Caco-2 (cell line): ENCODE results near the gene THSD7A. TPM values are rescaled to one million over a fixed set of nuclear protein-coding genes. Genes with fewer than 3 reads are reported as not detected.

Source experiments
- BruUV-seq: library from RNA; stranded (reverse); fragments of 400-500 nt; replicated peaks from 2 replicates; lab custom pipeline; 2021; lab: Mats Ljungman, UMichigan
- CTCF ChIA-PET: fragments of 300-600 bp; sonication (Branson Sonifier 250); formaldehyde crosslinking; loops from one replicate; lab custom pipeline; 2022; ENCODE audit warnings: antibody characterized with exemption; lab: Charles Lee
- POLR2A ChIA-PET: fragments of 300-600 bp; sonication (Branson Sonifier 250); formaldehyde crosslinking; loops from one replicate; lab custom pipeline; 2022; ENCODE audit warnings: antibody characterized with exemption; lab: Charles Lee
- DNase-seq, 2 experiments: peaks; one replicate each; pipeline versions ENCODE4 v3.0.0 to v3.0.0-alpha.2; 2020 to 2022
- H3K27me3 ChIP-seq: replicated peaks from 2 replicates; pipeline ENCODE4 v1.6.0; 2011; ENCODE audit warnings: low read length; ENCODE audit not compliant: control insufficient read depth, insufficient read depth
- H3K36me3 ChIP-seq: 2 replicates; pipeline ENCODE4 v1.5.1; 2011; ENCODE audit warnings: low read length; ENCODE audit not compliant: control insufficient read depth, insufficient read depth
- H3K4me1 ChIP-seq: fragments of 250-450 bp; sonication (Bioruptor Pico); 2 replicates; pipeline ENCODE4 v1.5.1; 2020; ENCODE audit warnings: mild to moderate bottlenecking
- H3K4me3 ChIP-seq: 2 replicates; pipeline ENCODE4 v1.5.1; 2011; ENCODE audit warnings: low read depth, mild to moderate bottlenecking, control low read depth, low read length
- H3K9me3 ChIP-seq: fragments of 250-450 bp; sonication (Bioruptor Pico); 2 replicates; pipeline ENCODE4 v1.5.1; 2020; ENCODE audit warnings: mild to moderate bottlenecking, moderate library complexity
- H3K27ac Mint-ChIP-seq: one replicate; pipeline ENCODE4 v1.8.0; 2022; ENCODE audit warnings: mixed read lengths; ENCODE audit not compliant: unreplicated experiment
- H3K27me3 Mint-ChIP-seq: one replicate; pipeline ENCODE4 v1.8.0; 2022; ENCODE audit warnings: mixed read lengths; ENCODE audit not compliant: insufficient read depth, unreplicated experiment
- H3K36me3 Mint-ChIP-seq: one replicate; pipeline ENCODE4 v1.8.0; 2022; ENCODE audit warnings: mild to moderate bottlenecking, mixed read lengths; ENCODE audit not compliant: insufficient read depth, unreplicated experiment
- H3K4me1 Mint-ChIP-seq: one replicate; pipeline ENCODE4 v1.8.0; 2022; ENCODE audit warnings: low read depth, mixed read lengths; ENCODE audit not compliant: unreplicated experiment
- H3K4me3 Mint-ChIP-seq: one replicate; pipeline ENCODE4 v1.8.0; 2022; ENCODE audit warnings: mild to moderate bottlenecking, moderate library complexity, mixed read lengths; ENCODE audit not compliant: unreplicated experiment
- H3K9me3 Mint-ChIP-seq: one replicate; pipeline ENCODE4 v1.8.0; 2022; ENCODE audit warnings: mixed read lengths; ENCODE audit not compliant: unreplicated experiment
- CTCF ChIP-seq, 2 experiments: fragments of 200-600 bp in 1 of 2; IDR thresholded peaks; 1 replicate in 1 of 2; 2 replicates in 1 of 2; pipeline versions ENCODE4 v1.5.1 to v1.8.0; 2011 to 2022; ENCODE audit warnings: antibody characterized with exemption in 1 of 2, control low read depth in 1 of 2, inconsistent platforms in 1 of 2, low read depth in 1 of 2, low read length in 1 of 2, mild to moderate bottlenecking in 1 of 2, moderate library complexity in 1 of 2; ENCODE audit not compliant: insufficient read depth in 1 of 2, severe bottlenecking in 1 of 2, unreplicated experiment in 1 of 2
- intact Hi-C: fragments of 100-400 bp; cut with micrococcal nuclease; formaldehyde crosslinking; loops from one replicate; pipeline ENCODE4 v1.10.0; 2022; ENCODE audit not compliant: unreplicated experiment
- total RNA-seq: library from RNA; stranded (reverse); gene quantifications from 2 replicates; pipeline ENCODE4 v1.2.3, GENCODE V29; 2022

THSD7A gene
- total RNA-seq, 1 experiment from 2014 or later: 0.05 TPM

GRCh38 chr7:11478882-11479281 lies 353.1 kb downstream of the THSD7A start:
- Histone ChIP-seq H3K4me3 (no peak overlapping the region), H3K9me3 (no peaks in the 10 kb centered on the region), H3K27me3 (no peaks in the 10 kb centered on the region), H3K4me1 (no peaks in the 10 kb centered on the region), H3K36me3 (no peaks in the 10 kb centered on the region)
- ChIA-PET CTCF (no interaction called here), POLR2A (no interaction called here)
- Mint-ChIP-seq H3K4me3 (no peak overlapping the region), H3K27me3 (peaks cover 1% of the 10 kb centered on the region), H3K36me3 (no peaks in the 10 kb centered on the region), H3K9me3 (no peaks in the 10 kb centered on the region), H3K27ac (no peak overlapping the region), H3K4me1 (no peaks in the 10 kb centered on the region)
- TF ChIP-seq CTCF (IDR thresholded peaks at IDR 0.05; ENCODE audit: insufficient read depth in 1 of 2, low read depth in 1 of 2, low read length in 1 of 2, severe bottlenecking in 1 of 2, unreplicated experiment in 1 of 2): no peak
- intact Hi-C loops: loop anchor here (10.0 kb wide), 1 partner anchor 104 kb away; no protein-coding TSS in a partner anchor
- no peak for DNase-seq
- BruUV-seq: no TSS peak

GRCh38 chr7:11478426-11478825 lies 353.6 kb downstream of the THSD7A start:
- Histone ChIP-seq H3K36me3 (no peaks in the 10 kb centered on the region), H3K9me3 (no peaks in the 10 kb centered on the region), H3K4me3 (no peak overlapping the region), H3K4me1 (no peaks in the 10 kb centered on the region), H3K27me3 (no peaks in the 10 kb centered on the region)
- intact Hi-C loops: loop anchor here (10.0 kb wide), 1 partner anchor 104 kb away; no protein-coding TSS in a partner anchor
- Mint-ChIP-seq H3K4me3 (no peak overlapping the region), H3K27me3 (no peaks in the 10 kb centered on the region), H3K9me3 (no peaks in the 10 kb centered on the region), H3K4me1 (no peaks in the 10 kb centered on the region), H3K36me3 (no peaks in the 10 kb centered on the region), H3K27ac (no peak overlapping the region)
- no peak for DNase-seq
- POLR2A ChIA-PET: no interaction called here
- CTCF ChIA-PET: no interaction called here
- BruUV-seq: no TSS peak
- TF ChIP-seq CTCF (IDR thresholded peaks at IDR 0.05; ENCODE audit: insufficient read depth in 1 of 2, low read depth in 1 of 2, low read length in 1 of 2, severe bottlenecking in 1 of 2, unreplicated experiment in 1 of 2): no peak

GRCh38 chr7:11474902-11475585 lies 357.0 kb downstream of the THSD7A start:
- peak in 1 of 2 experiments; percentile 3 for DNase-seq
- Histone ChIP-seq H3K9me3 (no peaks in the 10 kb centered on the region), H3K36me3 (no peaks in the 10 kb centered on the region), H3K4me3 (no peak overlapping the region), H3K4me1 (no peaks in the 10 kb centered on the region), H3K27me3 (no peaks in the 10 kb centered on the region)
- peak in 1 of 2 experiments; percentile 20 for TF ChIP-seq CTCF (IDR thresholded peaks at IDR 0.05; ENCODE audit: insufficient read depth in 1 of 2, low read depth in 1 of 2, low read length in 1 of 2, severe bottlenecking in 1 of 2, unreplicated experiment in 1 of 2)
- no peaks in the 10 kb centered on the region for H3K36me3 Mint-ChIP-seq
- no peak overlapping the region for H3K4me3 Mint-ChIP-seq
- H3K27me3 Mint-ChIP-seq: no peaks in the 10 kb centered on the region
- BruUV-seq: no TSS peak
- ChIA-PET POLR2A (no interaction called here), CTCF (interaction anchor here (0.5 kb wide), 1 partner anchor 103 kb away, joined by 6 read pairs; no protein-coding TSS in a partner anchor)
- H3K4me1 Mint-ChIP-seq: no peaks in the 10 kb centered on the region
- intact Hi-C loops: loop anchor here (10.0 kb wide), 1 partner anchor 100 kb away; no protein-coding TSS in a partner anchor
- H3K9me3 Mint-ChIP-seq: no peaks in the 10 kb centered on the region
- no peak overlapping the region for H3K27ac Mint-ChIP-seq
